GM12872 (cell line): ENCODE data around the gene CFAP46.

Source experiments
- TF ChIP-seq, protein P1 (sequence below): IDR thresholded peaks from 3 replicates; pipeline ENCODE4 v1.5.1; 2011; ENCODE audit warnings: low read depth, mild to moderate bottlenecking, low read length, moderate library complexity; ENCODE audit not compliant: insufficient read depth

Gene CFAP46

GRCh38 chr10:132861116-132861691 is 81.2 kb downstream of the CFAP46 start:
- TF ChIP-seq, protein P1, sequence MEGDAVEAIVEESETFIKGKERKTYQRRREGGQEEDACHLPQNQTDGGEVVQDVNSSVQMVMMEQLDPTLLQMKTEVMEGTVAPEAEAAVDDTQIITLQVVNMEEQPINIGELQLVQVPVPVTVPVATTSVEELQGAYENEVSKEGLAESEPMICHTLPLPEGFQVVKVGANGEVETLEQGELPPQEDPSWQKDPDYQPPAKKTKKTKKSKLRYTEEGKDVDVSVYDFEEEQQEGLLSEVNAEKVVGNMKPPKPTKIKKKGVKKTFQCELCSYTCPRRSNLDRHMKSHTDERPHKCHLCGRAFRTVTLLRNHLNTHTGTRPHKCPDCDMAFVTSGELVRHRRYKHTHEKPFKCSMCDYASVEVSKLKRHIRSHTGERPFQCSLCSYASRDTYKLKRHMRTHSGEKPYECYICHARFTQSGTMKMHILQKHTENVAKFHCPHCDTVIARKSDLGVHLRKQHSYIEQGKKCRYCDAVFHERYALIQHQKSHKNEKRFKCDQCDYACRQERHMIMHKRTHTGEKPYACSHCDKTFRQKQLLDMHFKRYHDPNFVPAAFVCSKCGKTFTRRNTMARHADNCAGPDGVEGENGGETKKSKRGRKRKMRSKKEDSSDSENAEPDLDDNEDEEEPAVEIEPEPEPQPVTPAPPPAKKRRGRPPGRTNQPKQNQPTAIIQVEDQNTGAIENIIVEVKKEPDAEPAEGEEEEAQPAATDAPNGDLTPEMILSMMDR = no peak

- TF ChIP-seq, protein P1 = no peak
Observed at GRCh38 chr10:132860532-132860931, 81.8 kb downstream of the CFAP46 start.

- TF ChIP-seq, protein P1 = no peak
Observed at GRCh38 chr10:132859084-132859855, 83.1 kb downstream of the CFAP46 start.

DNA sequence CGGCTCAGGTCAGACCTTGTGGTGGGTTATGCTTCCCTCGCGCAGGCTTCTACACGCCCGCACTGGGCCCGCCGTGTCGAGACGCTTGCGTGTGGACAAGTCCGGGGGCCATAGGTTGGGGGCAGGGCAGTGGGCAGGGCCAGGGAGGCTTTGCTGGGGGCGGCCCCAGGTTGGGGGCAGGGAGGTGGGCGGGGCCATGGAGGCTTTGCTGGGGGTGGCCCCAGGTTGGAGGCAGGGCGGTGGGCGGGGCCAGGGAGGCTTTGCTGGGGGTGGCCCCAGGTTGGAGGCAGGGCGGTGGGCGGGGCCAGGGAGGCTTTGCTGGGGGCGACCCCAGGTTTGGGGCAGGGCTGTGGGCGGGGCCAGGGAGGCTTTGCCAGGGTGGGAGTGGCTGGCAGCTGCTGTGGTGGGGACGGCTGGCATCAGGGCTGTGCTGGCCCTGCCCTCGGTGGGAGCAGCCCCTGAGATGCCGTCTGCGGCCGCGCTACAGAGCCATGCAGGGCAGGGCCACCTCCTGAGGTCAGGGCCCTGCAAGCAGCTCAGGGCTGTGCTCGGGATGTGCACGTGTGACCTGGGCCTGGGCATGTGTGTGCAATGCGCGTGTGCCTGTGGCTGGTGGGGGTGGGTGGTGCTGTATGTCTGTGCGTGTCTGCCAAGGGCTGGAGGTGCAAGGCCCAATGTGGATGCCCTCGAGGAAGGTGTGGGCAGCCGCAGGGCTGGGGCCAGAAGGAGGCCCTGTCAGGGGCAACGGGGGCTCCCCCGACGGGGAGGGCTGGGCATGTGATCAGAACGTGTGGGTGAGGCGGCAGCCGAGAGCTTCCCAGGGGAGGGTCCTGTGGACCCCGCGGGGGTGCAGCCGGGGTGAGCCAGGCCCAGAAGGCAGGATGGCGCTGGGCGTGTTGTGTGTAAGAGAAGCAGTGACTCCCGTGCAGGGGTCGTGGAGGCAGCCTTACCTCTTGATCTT is 84.0 kb downstream of the CFAP46 start:
- TF ChIP-seq, protein P1 = no peak

- TF ChIP-seq, protein P1 = no peak
Observed at GRCh38 chr10:132856869-132857524, 85.4 kb downstream of the CFAP46 start.

DNA sequence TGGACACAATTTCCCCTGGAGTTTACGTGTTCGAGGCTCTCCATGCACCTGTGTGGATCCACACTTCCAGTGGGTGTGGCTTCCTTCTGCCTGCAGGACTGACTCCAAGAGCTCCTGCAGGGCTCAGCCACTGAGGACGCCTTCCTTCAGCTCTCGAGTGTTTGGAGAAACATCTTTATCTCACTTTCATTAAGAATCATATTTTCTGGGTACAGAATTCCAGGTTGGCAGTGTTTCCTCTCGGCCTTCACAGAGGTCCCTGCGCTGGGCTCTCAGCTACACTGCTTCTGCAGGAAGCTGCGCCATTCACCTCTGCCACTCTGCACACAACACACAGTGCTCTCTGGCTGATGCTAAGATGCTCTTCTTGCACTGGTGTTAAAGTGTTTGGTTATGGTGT is 86.5 kb downstream of the CFAP46 start:
- TF ChIP-seq, protein P1 = no peak
